Parathyroid adenoma (tissue), 2 donors: ENCODE results near the gene MTCP1.
A peak's percentile ranks its signal among the peaks of the same experiment; 100 is the strongest.

Experiments used
- H2AFZ ChIP-seq: fragments of 300-600 bp; sonication (generic); one replicate; pipeline ENCODE4 v1.7.0; 2017; ENCODE audit warnings: antibody characterized with exemption, mild to moderate bottlenecking
- H3K27ac ChIP-seq: fragments of 300-600 bp; sonication (generic); one replicate; pipeline ENCODE4 v1.7.0; 2017
- H3K27me3 ChIP-seq: fragments of 300-600 bp; sonication (generic); one replicate; pipeline ENCODE4 v1.7.0; 2017; ENCODE audit warnings: low read length; ENCODE audit not compliant: control insufficient read depth, insufficient read depth
- H3K36me3 ChIP-seq: fragments of 300-600 bp; sonication (generic); one replicate; pipeline ENCODE4 v1.7.0; 2017; ENCODE audit warnings: low read length; ENCODE audit not compliant: control insufficient read depth, insufficient read depth
- H3K4me1 ChIP-seq: fragments of 300-600 bp; sonication (generic); one replicate; pipeline ENCODE4 v1.7.0; 2017; ENCODE audit warnings: control low read depth
- H3K4me2 ChIP-seq: fragments of 300-600 bp; sonication (generic); one replicate; pipeline ENCODE4 v1.7.0; 2017; ENCODE audit warnings: low read length
- H3K4me3 ChIP-seq: fragments of 300-600 bp; sonication (generic); one replicate; pipeline ENCODE4 v1.7.0; 2017; ENCODE audit warnings: low read depth, low read length
- H3K79me2 ChIP-seq: fragments of 300-600 bp; sonication (generic); one replicate; pipeline ENCODE4 v1.7.0; 2017; ENCODE audit warnings: control low read depth
- H3K9ac ChIP-seq: fragments of 300-600 bp; sonication (generic); one replicate; pipeline ENCODE4 v1.7.0; 2017; ENCODE audit warnings: mild to moderate bottlenecking
- H3K9me3 ChIP-seq: fragments of 300-600 bp; sonication (generic); one replicate; pipeline ENCODE4 v1.7.0; 2017; ENCODE audit warnings: low read length; ENCODE audit not compliant: control insufficient read depth
- TF ChIP-seq, protein P1 (sequence below): fragments of 300-600 bp; sonication (generic); IDR thresholded peaks from one replicate; pipeline ENCODE4 v1.7.0; 2017; ENCODE audit warnings: antibody characterized with exemption, mild to moderate bottlenecking
- donor health status: primary hyperparathyroidism.

Gene MTCP1

DNA sequence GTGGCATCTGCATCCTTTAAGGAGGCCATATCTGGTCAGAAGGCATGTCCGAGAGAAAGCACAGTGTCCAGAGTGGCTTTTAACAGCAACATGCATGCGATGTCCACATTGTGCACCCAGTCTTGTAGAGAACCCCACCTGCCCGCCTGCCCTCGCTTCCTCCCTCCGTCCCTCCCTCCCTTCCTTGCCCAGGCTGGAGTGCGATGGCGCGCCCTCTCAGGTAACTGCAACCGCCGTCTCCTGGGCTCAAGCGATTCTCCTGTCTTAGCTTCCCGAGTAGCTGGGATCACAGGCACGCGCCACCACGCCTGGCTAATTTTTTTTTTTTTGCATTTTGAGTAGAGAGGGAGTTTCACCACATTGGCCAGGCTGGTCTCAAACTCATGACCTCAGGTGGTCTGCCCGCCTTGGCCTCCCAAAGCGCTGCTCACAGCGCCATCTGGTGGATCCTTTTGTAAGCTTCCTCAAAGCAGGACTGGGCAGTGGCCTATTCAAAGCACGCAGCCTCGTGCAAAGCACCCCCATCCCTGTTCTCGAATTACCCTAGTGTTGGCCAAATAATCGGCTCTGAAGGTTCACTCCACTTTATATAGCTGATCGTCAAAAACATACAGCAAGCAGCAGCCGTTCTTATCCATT, 15.4 kb upstream of the MTCP1 start:
- Histone ChIP-seq H3K36me3 (no peaks in the 10 kb centered on the region), H3K4me1 (no peaks in the 10 kb centered on the region)
- TF ChIP-seq, protein P1, sequence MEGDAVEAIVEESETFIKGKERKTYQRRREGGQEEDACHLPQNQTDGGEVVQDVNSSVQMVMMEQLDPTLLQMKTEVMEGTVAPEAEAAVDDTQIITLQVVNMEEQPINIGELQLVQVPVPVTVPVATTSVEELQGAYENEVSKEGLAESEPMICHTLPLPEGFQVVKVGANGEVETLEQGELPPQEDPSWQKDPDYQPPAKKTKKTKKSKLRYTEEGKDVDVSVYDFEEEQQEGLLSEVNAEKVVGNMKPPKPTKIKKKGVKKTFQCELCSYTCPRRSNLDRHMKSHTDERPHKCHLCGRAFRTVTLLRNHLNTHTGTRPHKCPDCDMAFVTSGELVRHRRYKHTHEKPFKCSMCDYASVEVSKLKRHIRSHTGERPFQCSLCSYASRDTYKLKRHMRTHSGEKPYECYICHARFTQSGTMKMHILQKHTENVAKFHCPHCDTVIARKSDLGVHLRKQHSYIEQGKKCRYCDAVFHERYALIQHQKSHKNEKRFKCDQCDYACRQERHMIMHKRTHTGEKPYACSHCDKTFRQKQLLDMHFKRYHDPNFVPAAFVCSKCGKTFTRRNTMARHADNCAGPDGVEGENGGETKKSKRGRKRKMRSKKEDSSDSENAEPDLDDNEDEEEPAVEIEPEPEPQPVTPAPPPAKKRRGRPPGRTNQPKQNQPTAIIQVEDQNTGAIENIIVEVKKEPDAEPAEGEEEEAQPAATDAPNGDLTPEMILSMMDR = peak; percentile 32

DNA sequence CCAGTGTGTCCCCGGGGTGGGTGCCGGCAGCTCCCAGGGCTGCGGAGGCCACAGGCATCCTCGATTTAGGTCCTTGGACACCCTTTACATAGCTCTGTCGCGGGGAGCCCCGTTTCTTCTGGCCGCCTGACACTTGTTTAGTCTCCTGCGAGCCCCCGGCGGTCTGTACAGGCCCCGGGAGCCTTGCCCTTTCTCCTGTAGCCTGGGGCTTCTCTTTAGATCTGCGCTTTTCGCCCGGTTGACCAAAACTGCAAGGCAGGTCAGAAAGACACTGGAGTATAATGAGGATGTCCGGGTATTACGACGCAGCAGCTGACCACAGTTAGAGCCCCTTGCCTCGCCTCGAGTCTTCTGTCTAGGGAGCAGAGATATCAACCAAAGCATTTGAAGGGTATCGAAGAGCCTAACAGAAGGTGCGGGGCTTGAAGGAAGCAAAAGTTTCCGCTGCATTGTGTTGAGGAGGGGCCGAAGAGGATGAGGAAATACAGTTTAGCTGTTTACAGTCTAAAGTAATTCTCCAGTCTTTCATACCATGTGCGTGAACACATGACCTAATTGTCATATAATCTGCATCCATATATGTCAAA, 851 bp upstream of the MTCP1 start:
- Histone ChIP-seq H3K9me3 (no peaks in the 10 kb centered on the region), H3K27me3 (no peaks in the 10 kb centered on the region), H3K4me2 (peak overlapping the region; percentile 69), H3K4me1 (peaks cover 4% of the 10 kb centered on the region), H3K36me3 (no peaks in the 10 kb centered on the region), H3K27ac (peak overlapping the region; percentile 72), H3K4me3 (peak overlapping the region; percentile 71), H2AFZ (peak overlapping the region; percentile 86), H3K79me2 (peaks cover 2% of the 10 kb centered on the region), H3K9ac (peak overlapping the region; percentile 28)
- TF ChIP-seq, protein P1 = no peak

More for the DNA sequence above, 15.4 kb upstream of the MTCP1 start:
- Histone ChIP-seq H3K9ac (no peak overlapping the region), H3K27ac (no peak overlapping the region), H3K9me3 (no peaks in the 10 kb centered on the region), H3K4me3 (no peak overlapping the region), H3K79me2 (no peaks in the 10 kb centered on the region), H2AFZ (no peak overlapping the region), H3K27me3 (no peaks in the 10 kb centered on the region), H3K4me2 (no peak overlapping the region)

DNA sequence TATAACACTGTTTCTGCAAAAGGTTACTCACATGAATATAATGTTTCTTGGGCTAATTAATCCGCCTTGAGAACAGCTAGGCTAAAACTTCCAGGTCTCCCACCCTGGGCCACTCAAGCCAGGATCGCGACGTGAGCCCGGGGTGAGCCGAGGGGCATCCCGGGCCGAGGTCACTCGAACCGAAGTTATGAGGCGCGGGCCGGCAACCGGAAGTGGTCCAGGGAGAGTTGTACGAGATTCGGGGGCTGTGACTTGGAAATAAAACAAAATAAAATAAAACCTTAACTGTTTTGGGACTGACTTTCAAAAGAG, 317 bp downstream of the MTCP1 start:
- TF ChIP-seq, protein P1 = no peak
- no peaks in the 10 kb centered on the region for H3K9me3 ChIP-seq
- no peaks in the 10 kb centered on the region for H3K36me3 ChIP-seq
- no peaks in the 10 kb centered on the region for H3K27me3 ChIP-seq
- H3K4me1 ChIP-seq = peaks cover 4% of the 10 kb centered on the region
- H3K4me2 ChIP-seq = peak overlapping the region; percentile 75
- peak overlapping the region; percentile 84 for H2AFZ ChIP-seq
- peak overlapping the region; percentile 84 for H3K27ac ChIP-seq
- H3K4me3 ChIP-seq = peak overlapping the region; percentile 64
- H3K9ac ChIP-seq = peak overlapping the region; percentile 92
- peaks cover 2% of the 10 kb centered on the region for H3K79me2 ChIP-seq

DNA sequence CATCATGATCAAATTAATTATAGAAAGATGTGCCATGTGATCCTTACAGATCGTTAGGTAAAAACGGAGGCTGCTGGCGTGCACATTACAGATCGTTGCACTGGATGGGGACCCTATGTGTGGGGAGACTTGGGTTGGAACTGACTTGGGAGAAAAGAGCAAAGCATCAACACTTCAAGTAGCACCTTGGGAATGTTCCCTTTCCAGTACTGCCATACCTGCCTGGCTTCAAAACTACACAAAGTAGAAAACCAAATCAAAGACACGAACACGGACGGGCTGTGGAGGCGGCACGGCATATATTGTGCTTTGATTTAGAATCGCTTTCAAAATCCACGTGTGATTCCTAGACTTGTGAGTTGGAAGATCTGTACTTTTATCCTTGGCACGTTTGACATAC, 898 bp downstream of the MTCP1 start:
- peaks cover 2% of the 10 kb centered on the region for H3K79me2 ChIP-seq
- H3K4me2 ChIP-seq = peak overlapping the region; percentile 75
- no peaks in the 10 kb centered on the region for H3K36me3 ChIP-seq
- peaks cover 4% of the 10 kb centered on the region for H3K4me1 ChIP-seq
- peak overlapping the region; percentile 84 for H2AFZ ChIP-seq
- H3K9ac ChIP-seq = no peak overlapping the region
- TF ChIP-seq, protein P1 = no peak
- peak overlapping the region; percentile 64 for H3K4me3 ChIP-seq
- no peaks in the 10 kb centered on the region for H3K27me3 ChIP-seq
- peak overlapping the region; percentile 84 for H3K27ac ChIP-seq
- no peaks in the 10 kb centered on the region for H3K9me3 ChIP-seq

DNA sequence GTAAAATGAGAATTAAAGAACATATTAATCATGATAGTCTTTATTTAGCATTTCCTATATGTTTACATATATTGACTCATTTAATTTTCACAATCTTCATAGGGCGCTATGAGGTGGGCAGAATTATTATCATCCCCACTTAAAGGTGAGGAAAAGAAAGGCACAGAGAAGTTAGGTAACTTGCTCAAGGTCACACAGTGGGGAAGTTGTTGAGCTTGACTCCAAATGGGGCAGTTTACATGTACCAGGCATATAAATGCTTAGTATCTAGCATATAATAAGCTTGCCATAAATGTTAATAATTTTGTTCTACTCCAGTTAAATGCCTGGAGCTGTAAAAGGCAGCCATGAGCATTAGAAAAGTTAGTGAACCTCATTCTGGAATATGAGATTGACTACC, 1.5 kb downstream of the MTCP1 start:
- H3K4me2 ChIP-seq = no peak overlapping the region
- peaks cover 4% of the 10 kb centered on the region for H3K4me1 ChIP-seq
- H3K9ac ChIP-seq = no peak overlapping the region
- H3K27me3 ChIP-seq = no peaks in the 10 kb centered on the region
- TF ChIP-seq, protein P1 = no peak
- no peaks in the 10 kb centered on the region for H3K36me3 ChIP-seq
- no peak overlapping the region for H3K27ac ChIP-seq
- H2AFZ ChIP-seq = no peak overlapping the region
- no peak overlapping the region for H3K4me3 ChIP-seq
- peaks cover 2% of the 10 kb centered on the region for H3K79me2 ChIP-seq
- H3K9me3 ChIP-seq = no peaks in the 10 kb centered on the region
